ENCODE measurements around the gene USP10. TPM values are rescaled to one million over a fixed set of nuclear protein-coding genes. Genes with fewer than 3 reads are reported as not detected.

The USP10 gene
- total RNA-seq, 2 experiments from 2014 or later, result 65.9 to 134 TPM

DNA sequence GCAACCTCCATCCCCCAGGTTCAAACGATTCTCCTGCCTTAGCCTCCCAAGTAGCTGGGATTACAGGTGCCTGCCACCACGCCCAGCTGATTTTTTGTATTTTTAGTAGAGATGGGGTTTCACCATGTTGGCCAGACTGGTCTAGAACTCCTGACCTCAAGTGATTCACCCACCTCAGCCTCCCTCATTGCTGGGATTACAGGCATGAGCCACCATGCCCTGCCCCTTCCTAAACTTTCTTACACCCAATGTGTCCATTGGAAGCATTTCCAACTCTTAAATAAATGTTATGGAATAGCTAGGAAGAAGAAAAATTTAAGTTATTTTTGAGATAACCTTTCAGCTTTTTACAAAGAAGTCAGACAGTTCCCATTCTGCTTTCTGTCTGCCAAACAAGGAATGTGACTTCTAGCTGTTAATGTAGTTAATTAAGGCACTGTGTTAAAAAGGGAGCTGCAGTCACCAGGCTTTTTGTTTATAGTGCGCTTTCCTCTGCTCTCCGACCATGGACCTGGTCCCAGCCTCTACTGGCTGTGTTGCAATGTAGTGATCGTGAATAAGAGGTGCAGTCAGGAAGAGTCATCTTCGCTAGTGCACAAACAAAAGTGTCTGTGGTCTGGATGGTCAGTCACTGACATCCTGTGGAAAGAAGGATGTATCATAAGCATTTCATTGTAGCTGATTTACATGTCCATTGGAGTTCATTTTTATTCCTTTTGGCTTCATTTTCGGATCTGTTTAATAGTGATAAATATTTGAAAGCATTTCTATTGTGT, 39.7 kb downstream of the USP10 start:
- Histone ChIP-seq H3K4me3 (ENCODE audit: low read depth, low read length, poor library complexity, severe bottlenecking) (no peak overlapping the region), H3K9me3 (ENCODE audit: low read length) (no peaks in the 10 kb centered on the region), H3K79me2 (ENCODE audit: insufficient read depth, low read depth, low read length) (peaks cover 62% of the 10 kb centered on the region), H3K27ac (ENCODE audit: low read depth, low read length, poor library complexity, severe bottlenecking) (no peak overlapping the region), H2AFZ (ENCODE audit: low read length) (no peak overlapping the region), H4K20me1 (ENCODE audit: insufficient read depth, low read length) (peaks cover 16% of the 10 kb centered on the region; the same call in 1 of the 2 replicates), H3K9me2 (ENCODE audit: insufficient read depth, low read length) (no peaks in the 10 kb centered on the region), H3K36me3 (ENCODE audit: insufficient read depth, low read length) (peaks cover 74% of the 10 kb centered on the region), H3K4me1 (ENCODE audit: insufficient read depth, low read length, poor library complexity, severe bottlenecking) (peaks cover 22% of the 10 kb centered on the region), H3K4me2 (ENCODE audit: low read length) (no peak overlapping the region)
- TF ChIP-seq, protein P1, sequence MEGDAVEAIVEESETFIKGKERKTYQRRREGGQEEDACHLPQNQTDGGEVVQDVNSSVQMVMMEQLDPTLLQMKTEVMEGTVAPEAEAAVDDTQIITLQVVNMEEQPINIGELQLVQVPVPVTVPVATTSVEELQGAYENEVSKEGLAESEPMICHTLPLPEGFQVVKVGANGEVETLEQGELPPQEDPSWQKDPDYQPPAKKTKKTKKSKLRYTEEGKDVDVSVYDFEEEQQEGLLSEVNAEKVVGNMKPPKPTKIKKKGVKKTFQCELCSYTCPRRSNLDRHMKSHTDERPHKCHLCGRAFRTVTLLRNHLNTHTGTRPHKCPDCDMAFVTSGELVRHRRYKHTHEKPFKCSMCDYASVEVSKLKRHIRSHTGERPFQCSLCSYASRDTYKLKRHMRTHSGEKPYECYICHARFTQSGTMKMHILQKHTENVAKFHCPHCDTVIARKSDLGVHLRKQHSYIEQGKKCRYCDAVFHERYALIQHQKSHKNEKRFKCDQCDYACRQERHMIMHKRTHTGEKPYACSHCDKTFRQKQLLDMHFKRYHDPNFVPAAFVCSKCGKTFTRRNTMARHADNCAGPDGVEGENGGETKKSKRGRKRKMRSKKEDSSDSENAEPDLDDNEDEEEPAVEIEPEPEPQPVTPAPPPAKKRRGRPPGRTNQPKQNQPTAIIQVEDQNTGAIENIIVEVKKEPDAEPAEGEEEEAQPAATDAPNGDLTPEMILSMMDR (conservative IDR thresholded peaks at IDR 0.05; ENCODE audit: low read length), result no peak
- no peak for TF ChIP-seq EZH2phosphoT487 (IDR thresholded peaks at IDR 0.05; ENCODE audit: borderline replicate concordance, low read depth, low read length)
- ChIA-PET POLR2A (interaction anchor here (0.6 to 1.3 kb wide), 5 partner anchors 13 to 117 kb away, joined by 3 to 6 read pairs (median 4); no protein-coding TSS in a partner anchor), CTCF (ENCODE audit: unreplicated experiment) (interaction anchor here (0.6 to 1.6 kb wide), 6 partner anchors 11 to 653 kb away, joined by 3 to 7 read pairs (median 4); no protein-coding TSS in a partner anchor)
- BruUV-seq (replicated peaks), result no TSS peak
- no peak for DNase-seq (ENCODE audit: low spot score)
- intact Hi-C loops (cut with micrococcal nuclease; ENCODE audit: unreplicated experiment), result loop anchor here (5.0 kb wide), 1 partner anchor 233 kb away; no protein-coding TSS in a partner anchor

GRCh38 chr16:84740596-84741116, 40.9 kb downstream of the USP10 start:
- intact Hi-C loops (cut with micrococcal nuclease; ENCODE audit: unreplicated experiment), result no loop called here
- Histone ChIP-seq H3K4me1 (ENCODE audit: insufficient read depth, low read length, poor library complexity, severe bottlenecking) (peaks cover 22% of the 10 kb centered on the region), H3K9me2 (ENCODE audit: insufficient read depth, low read length) (no peaks in the 10 kb centered on the region), H3K36me3 (ENCODE audit: insufficient read depth, low read length) (peaks cover 74% of the 10 kb centered on the region), H3K4me3 (ENCODE audit: low read depth, low read length, poor library complexity, severe bottlenecking) (no peak overlapping the region), H3K27ac (ENCODE audit: low read depth, low read length, poor library complexity, severe bottlenecking) (no peak overlapping the region), H2AFZ (ENCODE audit: low read length) (no peak overlapping the region), H3K9me3 (ENCODE audit: low read length) (no peaks in the 10 kb centered on the region), H4K20me1 (ENCODE audit: insufficient read depth, low read length) (peaks cover 17% of the 10 kb centered on the region; the same call in 1 of the 2 replicates), H3K4me2 (ENCODE audit: low read length) (no peak overlapping the region), H3K79me2 (ENCODE audit: insufficient read depth, low read depth, low read length) (peaks cover 56% of the 10 kb centered on the region)
- BruUV-seq (replicated peaks), result no TSS peak
- DNase-seq (ENCODE audit: low spot score), result no peak
- TF ChIP-seq, protein P1 (conservative IDR thresholded peaks at IDR 0.05; ENCODE audit: low read length), result no peak
- no peak for TF ChIP-seq EZH2phosphoT487 (IDR thresholded peaks at IDR 0.05; ENCODE audit: borderline replicate concordance, low read depth, low read length)
- CTCF ChIA-PET (ENCODE audit: unreplicated experiment), result no interaction called here
- POLR2A ChIA-PET, result interaction anchor here (0.8 to 1.1 kb wide), 2 partner anchors 11 to 170 kb away, joined by 4 read pairs; no protein-coding TSS in a partner anchor

All from OCI-LY7 (cell line).